SH-SY5Y (cell line): Measurements from ENCODE around the gene MTF1.

Source experiments
- GATA2 ChIP-seq: IDR thresholded peaks from 2 replicates; pipeline ENCODE4 v1.6.1; 2011; ENCODE audit warnings: mild to moderate bottlenecking, low read depth, low read length
- GATA3 ChIP-seq: IDR thresholded peaks from 2 replicates; pipeline ENCODE4 v1.6.1; 2011; ENCODE audit warnings: low read depth, mild to moderate bottlenecking, low read length, moderate library complexity

DNA sequence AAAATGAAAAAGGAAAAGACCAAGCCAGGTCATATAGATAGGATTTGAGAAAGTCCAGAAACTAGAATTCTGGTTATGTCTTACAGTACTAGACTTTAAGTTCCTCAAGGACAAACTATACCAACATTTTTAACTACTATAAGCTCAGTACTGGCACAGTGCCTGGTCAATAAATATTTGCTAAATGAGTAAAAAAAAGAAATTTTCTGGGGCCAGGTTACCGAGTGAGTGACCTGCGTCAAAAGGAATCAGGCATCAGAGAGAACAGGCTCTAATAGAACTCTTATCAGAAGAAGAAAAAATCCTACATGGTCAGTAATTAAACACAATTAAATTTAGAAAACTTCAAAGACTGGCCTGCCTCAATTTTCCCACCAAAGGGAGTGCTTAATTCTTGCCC is 27.6 kb downstream of the MTF1 start:
- no peak for TF ChIP-seq GATA2
- TF ChIP-seq GATA3 = no peak
